GM12874 (cell line): ENCODE results near the gene OR2H2.

Experiments used
- TF ChIP-seq, protein P1 (sequence below): IDR thresholded peaks from 2 replicates; pipeline ENCODE4 v1.5.1; 2011; ENCODE audit warnings: low read depth, mild to moderate bottlenecking, control low read depth, low read length, moderate library complexity; ENCODE audit not compliant: insufficient read depth

The OR2H2 gene

GRCh38 chr6:29584821-29585220 lies at the start of gene OR2H2:
Gene OR2H2, plus strand, starts transcription at chr6:29585121. Its CDS starts 2,824 bp downstream, at chr6:29587945.
- TF ChIP-seq, protein P1, sequence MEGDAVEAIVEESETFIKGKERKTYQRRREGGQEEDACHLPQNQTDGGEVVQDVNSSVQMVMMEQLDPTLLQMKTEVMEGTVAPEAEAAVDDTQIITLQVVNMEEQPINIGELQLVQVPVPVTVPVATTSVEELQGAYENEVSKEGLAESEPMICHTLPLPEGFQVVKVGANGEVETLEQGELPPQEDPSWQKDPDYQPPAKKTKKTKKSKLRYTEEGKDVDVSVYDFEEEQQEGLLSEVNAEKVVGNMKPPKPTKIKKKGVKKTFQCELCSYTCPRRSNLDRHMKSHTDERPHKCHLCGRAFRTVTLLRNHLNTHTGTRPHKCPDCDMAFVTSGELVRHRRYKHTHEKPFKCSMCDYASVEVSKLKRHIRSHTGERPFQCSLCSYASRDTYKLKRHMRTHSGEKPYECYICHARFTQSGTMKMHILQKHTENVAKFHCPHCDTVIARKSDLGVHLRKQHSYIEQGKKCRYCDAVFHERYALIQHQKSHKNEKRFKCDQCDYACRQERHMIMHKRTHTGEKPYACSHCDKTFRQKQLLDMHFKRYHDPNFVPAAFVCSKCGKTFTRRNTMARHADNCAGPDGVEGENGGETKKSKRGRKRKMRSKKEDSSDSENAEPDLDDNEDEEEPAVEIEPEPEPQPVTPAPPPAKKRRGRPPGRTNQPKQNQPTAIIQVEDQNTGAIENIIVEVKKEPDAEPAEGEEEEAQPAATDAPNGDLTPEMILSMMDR, result no peak

DNA sequence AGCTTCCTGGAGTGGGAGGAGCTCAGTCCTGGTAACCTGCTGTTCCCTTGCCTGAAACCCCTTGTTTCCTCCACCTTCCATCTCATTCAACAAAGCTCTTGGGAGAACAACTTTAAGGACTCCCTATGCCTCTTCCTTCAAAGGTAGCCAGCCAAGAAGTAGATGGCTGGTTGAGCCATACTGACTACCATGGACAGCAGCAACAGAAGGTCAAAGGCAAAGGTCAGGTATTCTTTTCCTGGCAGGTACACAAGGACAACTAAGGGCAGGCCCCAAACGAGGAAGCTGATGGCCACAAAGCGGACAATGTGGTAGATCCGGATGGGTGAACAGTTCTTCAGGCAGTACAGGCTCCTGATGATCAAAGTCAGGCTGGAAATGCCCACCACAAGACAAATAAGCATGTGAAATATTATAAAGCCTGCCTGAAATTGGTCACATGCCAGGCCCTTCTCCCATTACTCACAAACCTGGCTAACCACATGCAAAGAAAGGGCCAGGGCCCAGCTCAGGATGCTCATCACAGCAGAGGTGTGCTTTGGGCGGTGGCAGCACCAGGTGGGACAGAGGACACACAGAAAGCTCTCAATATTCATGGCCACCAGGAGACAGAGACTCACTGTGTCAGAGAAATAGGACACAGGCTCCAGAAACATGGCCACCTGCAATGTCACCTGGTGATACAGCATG lies 47.1 kb upstream of the OR2H2 start:
- TF ChIP-seq, protein P1, result no peak

DNA sequence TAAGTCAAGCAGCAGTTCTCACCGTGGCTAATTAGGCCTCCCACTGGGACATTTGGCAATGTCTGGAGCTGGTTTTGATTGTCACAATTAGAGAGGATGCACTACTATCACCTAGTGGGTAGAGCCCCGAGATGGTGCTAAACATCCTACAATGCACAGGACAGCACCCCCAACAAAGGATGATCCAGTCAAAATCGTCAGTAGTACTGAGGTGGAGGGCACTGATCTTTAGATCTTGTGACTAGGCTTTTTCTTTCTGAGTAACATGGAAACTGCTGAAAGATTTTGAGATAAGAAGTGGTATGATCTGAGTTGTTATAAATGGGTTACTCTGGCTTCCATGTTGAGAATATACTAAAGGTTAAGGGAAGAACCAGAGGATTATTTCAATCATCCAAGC lies 37.3 kb upstream of the OR2H2 start:
- TF ChIP-seq, protein P1, result no peak

GRCh38 chr6:29552512-29553051 lies 32.3 kb upstream of the OR2H2 start:
- TF ChIP-seq, protein P1, result no peak

GRCh38 chr6:29553268-29554057 lies 31.5 kb upstream of the OR2H2 start:
- TF ChIP-seq, protein P1, result no peak

DNA sequence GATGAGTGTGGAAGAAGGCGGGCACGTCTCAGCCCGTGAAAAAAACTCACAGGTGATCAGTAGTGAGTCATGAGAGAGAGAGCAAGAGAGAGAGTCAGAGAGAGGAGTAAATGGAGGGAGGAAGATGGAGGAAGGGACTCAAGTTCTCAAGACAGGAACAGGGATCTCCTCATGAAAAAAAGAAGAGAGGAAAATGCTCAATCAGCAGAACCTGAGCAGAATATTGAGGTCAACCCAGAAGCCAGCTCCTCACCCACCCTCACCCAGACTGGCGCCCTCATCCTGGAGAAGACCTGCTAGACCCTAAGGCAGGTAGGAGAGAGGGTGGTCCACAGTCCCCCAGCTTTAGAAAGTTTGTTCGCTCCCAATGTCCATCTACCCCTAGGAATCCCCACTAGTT lies 30.2 kb upstream of the OR2H2 start:
- TF ChIP-seq, protein P1, result no peak

DNA sequence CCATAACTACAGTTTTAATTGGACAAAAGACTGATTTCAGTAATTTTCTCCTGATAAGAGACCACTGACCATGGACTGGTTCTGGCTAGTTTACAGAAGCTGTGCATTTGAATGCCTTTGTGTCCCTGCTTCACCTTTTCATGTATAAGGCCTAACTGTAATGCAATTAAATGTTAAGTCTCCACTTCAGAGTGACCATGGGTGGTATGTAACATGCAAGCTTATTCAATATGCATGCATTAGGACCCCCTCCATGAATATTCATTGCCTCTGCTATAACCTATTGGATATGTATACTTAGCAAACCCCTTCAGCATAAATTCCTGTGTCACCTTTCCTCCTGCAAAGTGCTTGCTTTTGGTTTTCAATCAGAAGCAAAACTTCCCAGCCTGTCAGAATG lies 27.6 kb upstream of the OR2H2 start:
- TF ChIP-seq, protein P1, result no peak
